Stimulated activated CD8-positive, alpha-beta memory T cell treated with anti-CD3 and anti-CD28 coated beads, Interleukin-4, amount 100 ng/mL, for 4 hours (primary cell): ENCODE results near the gene TUNAR.

Experiments
- DNase-seq, 2 donors: peaks; one replicate each; pipeline ENCODE4 v3.0.0-alpha.2; 2020; ENCODE audit warnings: low read depth in 2 of 2, low spot score in 1 of 2

Gene TUNAR

GRCh38 chr14:95911456-95911855, 34.8 kb downstream of the TUNAR start:
- DNase-seq = no peak

- DNase-seq = no peak
Measured at GRCh38 chr14:95915330-95915729, 38.7 kb downstream of the TUNAR start.

GRCh38 chr14:95918466-95918865, 41.8 kb downstream of the TUNAR start:
- DNase-seq = no peak

- no peak for DNase-seq
Measured at GRCh38 chr14:95920769-95921438, 44.3 kb downstream of the TUNAR start.

DNA sequence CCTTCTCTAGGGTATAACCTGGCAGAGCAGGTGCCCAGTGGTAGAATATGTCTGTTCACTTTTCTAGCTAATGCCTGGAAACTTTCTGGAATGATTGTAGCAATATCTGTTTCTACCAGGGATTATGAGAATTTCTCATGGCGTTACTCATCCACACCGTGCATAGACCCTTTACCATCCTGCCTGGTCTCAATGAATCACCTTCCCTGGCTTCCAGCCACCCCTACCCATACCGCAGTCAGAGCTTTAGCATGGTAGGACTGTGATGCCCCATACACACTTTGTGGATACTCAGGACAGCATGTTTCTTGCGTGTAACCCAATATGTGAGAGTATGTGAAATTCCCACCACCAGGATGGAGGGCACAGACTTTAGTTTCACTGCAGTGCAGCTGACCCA, 45.4 kb downstream of the TUNAR start:
- DNase-seq = no peak

DNA sequence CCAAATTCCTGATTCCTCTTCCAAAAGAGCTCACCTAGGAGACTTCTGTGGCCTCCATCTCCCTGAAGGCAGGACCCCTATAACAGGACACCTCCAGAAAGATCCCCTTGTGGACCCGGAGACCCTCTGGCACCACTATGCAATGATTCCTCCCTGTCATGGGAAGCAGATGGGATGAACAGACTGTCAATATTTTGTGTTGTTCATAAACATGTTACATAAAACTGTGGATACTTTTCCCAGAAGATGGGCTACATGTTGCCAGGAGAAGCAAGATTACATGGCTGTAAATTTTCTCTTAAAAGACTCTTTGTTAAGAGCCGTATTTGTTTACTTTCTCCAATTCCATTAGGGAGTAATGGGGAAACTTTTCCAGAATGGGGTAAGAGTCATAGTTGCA, 52.1 kb downstream of the TUNAR start:
- no peak for DNase-seq

GRCh38 chr14:95931384-95931783, 54.8 kb downstream of the TUNAR start:
- DNase-seq = no peak

DNA sequence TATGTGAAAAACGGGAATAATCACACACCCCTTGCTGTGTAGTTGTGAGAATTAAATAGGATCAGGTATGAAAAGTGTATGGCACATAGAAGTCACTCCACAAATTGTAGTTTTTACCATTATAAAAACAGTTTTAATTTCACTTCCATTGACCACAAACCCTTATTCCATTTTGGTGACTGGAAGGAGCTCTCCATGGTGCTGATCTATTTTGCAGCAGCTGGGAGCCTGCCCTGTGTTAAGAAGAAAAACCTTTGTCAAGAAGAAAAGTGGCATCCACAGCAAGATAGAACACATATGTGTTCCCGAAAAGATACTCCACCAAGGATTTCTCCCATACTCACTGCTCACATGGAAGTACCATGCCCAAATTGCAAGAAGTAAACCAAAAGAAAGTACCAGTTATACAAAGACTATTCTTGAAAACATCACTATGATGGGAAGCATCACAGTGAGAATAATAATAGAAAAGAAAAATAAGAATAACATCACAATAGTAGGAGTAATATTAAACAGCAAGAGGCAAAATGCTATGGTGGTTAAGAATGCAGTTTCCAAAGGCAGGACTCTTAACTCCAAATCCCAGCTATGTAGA, 58.7 kb downstream of the TUNAR start:
- no peak for DNase-seq

GRCh38 chr14:95936041-95936440, 59.4 kb downstream of the TUNAR start:
- DNase-seq = no peak

DNA sequence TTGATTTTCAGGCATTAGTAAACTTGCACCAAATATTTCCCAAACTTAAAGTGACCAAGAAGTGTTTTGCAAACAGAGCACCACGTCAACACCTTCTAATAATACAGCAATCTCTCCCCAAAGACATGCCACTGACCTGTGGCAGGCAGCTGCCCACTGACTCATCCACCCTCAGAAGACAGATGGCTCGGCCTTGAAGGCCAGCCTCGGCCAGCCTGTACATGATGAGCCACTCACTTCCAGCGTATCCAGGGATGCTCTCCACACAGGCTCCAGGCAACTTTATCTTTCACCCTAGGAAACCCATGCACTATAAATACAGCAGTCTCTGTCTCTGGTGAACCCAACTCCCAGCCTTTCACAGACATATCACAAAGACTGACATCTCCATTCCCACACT, 62.7 kb downstream of the TUNAR start:
- no peak for DNase-seq

DNA sequence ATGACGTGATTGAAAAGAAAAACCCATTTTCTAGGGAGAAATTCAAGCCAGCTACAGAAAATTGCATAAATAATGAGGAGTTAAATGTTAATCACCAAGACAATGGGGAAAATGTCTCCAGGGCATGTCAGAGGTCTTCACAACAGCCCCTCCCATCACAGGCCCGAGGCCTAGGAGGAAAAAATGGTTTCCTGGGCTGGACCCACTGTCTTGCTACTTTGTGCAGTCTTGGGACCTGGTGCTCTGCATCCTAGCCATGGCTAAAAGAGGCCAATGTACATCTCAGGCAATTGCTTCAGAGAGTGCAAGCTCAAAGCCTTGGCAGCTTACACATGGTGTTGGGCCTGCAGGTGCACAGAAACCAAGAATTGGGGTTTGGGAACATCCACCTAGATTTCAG, 65.3 kb downstream of the TUNAR start:
- no peak for DNase-seq

DNA sequence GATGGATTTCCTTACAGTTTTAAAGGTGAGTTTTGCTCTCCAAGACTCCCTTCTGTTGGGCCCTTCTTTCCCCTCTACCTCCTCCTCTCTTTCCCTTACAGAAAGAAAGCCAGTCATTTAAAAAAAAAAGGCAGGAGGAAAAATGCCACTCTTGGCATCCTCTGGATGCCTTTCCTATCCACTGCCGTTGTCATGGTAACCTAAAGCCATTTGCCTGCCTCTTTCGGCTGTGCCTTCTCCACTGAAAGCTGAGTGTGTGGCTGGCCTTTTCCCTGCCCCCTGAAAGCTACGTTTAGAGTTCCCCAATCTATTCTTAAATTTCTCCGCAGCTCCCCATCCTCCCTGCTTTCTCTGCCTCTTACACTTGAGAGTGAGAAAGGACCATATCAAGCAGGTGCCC, 67.1 kb downstream of the TUNAR start:
- DNase-seq = no peak

DNA sequence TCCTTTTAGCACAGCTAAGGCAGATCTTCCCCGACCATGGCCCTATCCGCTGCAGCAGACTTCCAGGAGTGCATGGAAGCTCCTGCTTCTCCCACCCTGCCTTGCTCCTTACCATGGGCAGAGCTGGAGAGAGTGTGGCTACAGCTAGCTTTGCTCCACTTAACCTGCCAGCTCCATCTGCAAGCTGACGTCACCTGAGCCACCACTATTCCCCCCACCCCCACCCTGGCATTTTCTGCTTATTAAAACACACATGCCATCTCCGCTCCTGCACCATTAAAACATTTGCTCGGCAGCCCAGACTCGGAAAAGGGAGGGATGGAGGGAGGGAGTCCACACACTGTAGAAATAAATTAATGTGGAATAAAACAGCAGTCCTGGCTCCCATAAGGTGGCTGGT, 67.8 kb downstream of the TUNAR start:
- DNase-seq = no peak

GRCh38 chr14:95946867-95947266, 70.2 kb downstream of the TUNAR start:
- DNase-seq = no peak

GRCh38 chr14:95948558-95948981, 71.9 kb downstream of the TUNAR start:
- DNase-seq = no peak

DNA sequence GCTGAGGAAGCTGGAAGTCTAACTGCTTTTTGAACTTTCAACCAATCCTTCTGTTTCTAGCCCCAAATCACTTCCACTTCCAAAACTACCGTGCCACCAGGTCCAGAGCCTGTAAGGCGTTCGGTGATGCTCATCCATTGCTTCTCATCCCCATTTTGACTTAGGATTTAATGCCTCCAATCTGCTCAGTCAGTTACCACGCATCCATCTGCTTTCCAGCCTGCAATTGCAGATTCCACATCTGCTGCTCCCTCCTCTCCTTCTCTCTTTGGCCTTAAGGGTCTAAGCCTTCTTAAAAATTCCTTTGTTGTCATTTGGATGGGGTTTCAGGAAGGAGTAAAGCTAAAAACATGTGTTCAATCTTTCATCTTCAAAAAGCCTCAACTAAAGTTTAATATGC, 74.7 kb downstream of the TUNAR start:
- no peak for DNase-seq

- no peak for DNase-seq
Measured at GRCh38 chr14:95953111-95953724, 76.6 kb downstream of the TUNAR start.

DNA sequence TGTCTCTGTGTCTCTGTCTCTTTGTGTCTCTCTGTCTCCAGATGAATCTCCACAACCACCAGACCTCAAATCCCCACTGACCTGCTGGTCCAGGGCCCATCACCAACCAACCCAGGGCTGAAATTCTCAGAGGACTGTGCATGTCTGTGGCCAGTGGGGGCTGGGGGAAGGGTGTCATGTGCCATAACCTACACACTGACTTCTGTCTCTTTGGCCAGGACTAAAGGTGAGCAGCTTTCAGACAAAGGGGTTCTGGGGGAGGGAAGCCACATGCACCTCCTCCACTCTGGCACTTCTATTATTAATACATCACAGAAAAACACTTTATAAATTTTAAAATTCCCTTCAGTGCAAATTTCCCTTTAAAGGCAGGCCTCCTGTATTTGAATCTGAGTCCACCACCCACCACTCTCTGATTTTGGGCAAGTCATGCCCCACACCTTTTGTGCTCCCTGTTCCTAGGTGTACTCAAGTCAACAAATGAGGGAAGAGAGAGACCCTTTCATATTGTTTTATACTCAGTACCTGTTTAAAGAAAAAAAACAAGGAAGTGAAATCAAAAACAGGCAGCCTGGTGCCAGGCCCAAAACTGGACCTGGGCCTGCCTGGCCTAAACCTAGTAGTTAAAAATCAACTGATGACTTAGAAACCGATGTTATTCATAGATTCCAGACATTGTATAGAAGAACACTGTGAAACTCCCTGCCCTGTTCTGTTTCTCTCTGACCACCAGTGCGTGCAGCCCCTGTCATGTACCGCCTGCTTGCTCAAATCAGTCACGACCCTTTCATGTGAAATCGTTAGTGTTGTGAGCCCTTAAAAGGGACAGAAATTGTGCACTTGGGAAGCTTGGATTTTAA, 80.2 kb downstream of the TUNAR start:
- no peak for DNase-seq

DNA sequence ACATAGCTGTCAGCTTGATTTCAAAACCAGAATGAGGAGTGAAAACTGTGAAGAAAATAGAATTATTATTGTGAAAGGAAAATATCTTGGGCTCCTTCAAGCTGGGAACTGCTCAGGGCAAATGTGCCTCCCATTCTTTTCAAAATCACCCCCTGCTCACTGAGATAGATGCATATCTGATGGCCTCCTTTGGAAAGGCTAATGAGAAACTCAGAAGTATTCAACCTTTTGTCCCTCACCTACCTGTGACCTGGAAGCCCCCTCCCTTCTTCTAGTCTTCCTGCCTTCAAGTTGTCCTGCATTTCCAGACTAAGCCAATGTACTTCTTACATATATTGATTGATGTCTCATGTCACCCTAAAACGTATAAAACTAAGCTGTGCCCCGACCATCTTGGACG, 81.5 kb downstream of the TUNAR start:
- DNase-seq = no peak

GRCh38 chr14:95959317-95959716, 82.7 kb downstream of the TUNAR start:
- no peak for DNase-seq

- no peak for DNase-seq
Measured at GRCh38 chr14:95961481-95961880, 84.8 kb downstream of the TUNAR start.

DNA sequence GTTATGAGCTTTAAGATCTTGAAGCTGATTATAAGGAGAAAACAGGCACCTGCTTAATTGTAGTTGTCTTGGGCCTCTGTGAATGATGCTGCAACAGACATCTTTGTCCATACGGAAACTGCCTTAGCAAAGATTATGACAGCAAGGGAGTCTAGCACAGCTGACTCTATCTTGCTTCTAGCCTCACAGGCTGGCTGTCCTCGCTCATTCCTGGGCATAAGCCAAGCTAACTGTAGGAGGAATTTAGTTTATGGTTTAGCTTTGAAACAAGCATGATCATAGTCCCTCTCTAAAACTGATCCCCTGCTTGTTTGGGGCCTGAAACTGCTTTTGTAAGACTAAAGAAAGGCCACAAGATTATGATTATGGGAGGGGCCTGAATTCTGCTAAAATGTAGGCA, 88.3 kb downstream of the TUNAR start:
- DNase-seq = no peak
